Spleen (tissue), 7 donors: ENCODE data around the gene BEND3.

Source experiments
- CTCF ChIP-seq, 11 experiments: fragments of 200-600 bp in 7 of 11; fragments of 450-650 bp in 4 of 11; sonication (generic) in 4 of 11; IDR thresholded peaks in 8 of 11; conservative IDR thresholded peaks in 3 of 11; 1 replicate in 7 of 11; 2 replicates in 4 of 11; pipeline versions ENCODE4 v1.4.0 to v1.8.0; 2016 to 2021; ENCODE audit warnings: antibody characterized with exemption in 11 of 11, inconsistent platforms in 4 of 11, mild to moderate bottlenecking in 1 of 11
- POLR2AphosphoS5 ChIP-seq, 3 donors: sonication (generic); formaldehyde crosslinking; IDR thresholded peaks; one replicate each; pipeline ENCODE4 v1.5.1; 2017; ENCODE audit warnings: antibody characterized with exemption in 3 of 3
- donor health status: DM: no; HTN: no; CAD: no; lungs with moderate emphysema.
- donor health status: DM: no; HTN: no; CAD: no.
- donor health status: DM: no; HTN: no; CAD: no.

DNA sequence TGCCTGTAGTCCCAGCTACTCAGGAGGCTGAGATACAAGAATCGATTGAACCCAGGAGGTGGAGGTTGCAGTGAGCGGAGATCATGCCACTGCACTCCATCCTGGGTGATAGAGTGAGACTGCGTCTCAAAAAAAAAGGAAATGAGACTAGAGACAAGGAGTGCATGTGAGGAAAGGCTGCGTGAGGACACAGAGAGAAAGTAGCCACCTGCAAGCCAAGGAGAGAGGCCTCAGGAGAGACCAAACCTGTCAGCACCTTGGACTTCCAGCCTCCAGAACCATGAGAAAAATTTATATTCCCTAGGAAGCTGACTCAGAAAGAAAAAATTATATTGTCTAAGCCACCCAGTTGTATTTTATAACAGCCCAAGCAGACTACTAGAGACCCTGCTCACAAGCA is 7.4 kb upstream of the BEND3 start:
- TF ChIP-seq CTCF (IDR thresholded peaks at IDR 0.05 in 8 of 11, conservative IDR thresholded peaks at IDR 0.05 in 3 of 11) = no peak
- TF ChIP-seq POLR2AphosphoS5 (IDR thresholded peaks at IDR 0.05) = no peak
